Bladder microvascular endothelial cell (primary cell): ENCODE measurements around the gene CFAP77. TPM values are rescaled to one million over a fixed set of nuclear protein-coding genes. Genes with fewer than 3 reads are reported as not detected.

Experiments
- total RNA-seq: library from RNA; depleted of rRNA; stranded (reverse); fragments of >200 nt; gene quantifications from 2 replicates; pipeline ENCODE4 v1.2.3, GENCODE V29; 2014

CFAP77 gene
- not detected in 2 replicates for total RNA-seq

DNA sequence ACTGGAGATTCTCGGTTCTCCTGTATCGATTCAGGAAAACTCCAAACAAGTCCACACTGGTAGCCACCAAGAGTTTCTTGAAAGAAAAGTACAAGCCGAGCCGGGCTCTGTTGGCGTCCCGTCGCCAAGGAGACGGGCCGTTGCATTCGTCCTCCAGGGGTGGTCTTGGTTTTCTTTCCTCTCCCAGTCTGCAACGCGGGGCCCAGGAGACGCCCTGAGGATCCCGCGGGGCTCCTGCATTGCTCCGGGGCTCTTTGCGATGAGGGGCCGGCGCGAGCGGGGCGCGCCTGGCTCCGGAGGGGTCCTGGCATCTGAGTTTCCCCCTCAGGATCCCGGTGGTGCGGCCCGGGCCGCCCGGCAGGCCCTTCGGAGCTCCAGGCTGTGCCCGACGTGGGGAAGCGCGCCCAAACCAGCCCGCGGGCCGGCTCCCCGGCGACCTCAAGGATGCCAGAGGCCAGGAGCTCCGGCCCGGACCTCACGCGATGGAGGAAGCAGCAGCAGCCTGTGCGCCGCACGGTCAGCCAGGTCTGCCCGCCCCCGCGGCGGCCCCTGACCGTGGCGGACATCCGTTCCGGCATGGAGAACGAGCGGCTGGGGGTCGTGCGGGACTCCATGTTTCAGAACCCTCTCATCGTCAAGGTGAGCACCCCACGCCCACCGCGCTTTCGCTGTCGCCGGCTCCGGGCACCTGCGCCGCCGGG lies at the start of gene CFAP77:
TSS of gene CFAP77 (plus strand) at position 384 of the 701 bp plus-strand sequence. CDS start at position 445, 61 bp downstream.

DNA sequence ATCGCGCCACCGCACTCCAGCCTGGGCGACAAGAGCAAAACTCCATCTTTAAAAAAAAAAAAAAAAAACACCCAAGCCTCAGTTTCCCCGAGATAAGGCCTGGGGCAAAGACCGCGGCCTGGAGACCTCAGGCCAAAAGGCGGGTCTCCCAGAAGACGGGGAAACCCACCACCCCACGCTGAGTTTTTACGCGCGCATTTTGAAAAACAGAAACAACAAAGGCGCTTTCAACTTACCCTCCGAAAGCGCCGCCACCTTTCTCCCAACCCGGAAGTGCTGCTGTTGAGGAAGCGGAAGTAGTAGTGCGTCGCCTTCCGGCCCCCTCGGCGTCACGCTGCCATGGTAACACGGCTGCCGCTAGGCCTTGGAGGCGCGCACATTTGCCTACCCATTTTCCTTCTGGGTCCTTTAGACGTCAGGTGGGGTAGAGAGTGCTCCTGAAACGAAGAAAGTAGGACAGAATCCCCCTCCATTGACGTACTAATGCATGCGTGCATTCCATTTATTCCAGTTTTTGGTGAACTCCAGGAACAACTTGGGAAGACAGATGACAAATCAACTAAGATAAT lies 3.4 kb upstream of the CFAP77 start, which contains the start of gene TTF1:
TSS of gene TTF1 (minus strand) at position 287 of the 569 bp plus-strand sequence. CDS start 4,019 bp downstream, outside the sequence.

DNA sequence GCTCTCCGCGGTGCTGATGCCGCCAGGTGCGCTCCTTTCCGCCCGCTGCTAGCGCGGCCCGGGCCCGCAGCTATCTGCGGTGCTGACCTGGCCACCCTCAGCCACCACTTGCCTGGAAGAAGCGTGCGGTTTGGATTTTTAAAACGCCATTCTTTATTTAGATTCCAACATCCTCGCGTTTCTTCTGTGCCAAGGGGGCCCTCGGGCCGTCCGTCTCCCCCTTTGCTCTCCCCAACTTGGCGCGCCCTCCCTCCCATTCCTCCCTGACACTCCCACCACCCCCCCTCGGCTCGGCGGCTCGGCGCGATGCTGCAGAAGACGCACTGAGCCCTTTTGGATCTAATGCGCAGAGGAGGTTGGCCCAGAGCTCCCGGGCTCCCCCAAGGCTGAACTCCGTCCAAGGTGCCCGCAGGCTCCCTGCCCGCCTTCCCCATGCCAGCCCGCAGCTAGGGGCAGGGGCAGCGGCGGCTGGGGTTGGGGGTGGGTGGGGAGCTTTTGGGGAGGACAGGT lies 172.3 kb downstream of the CFAP77 start, which contains the start of gene BARHL1:
TSS of gene BARHL1 (plus strand) at position 331 of the 510 bp plus-strand sequence. CDS start 192 bp downstream, outside the sequence.

Other genes starting within 250 kb of the CFAP77 start
- under 0.01 TPM in 1 of 2 replicates, not detected in the other for gene NTNG2, start 248.2 kb upstream of the CFAP77 start, total RNA-seq
- gene SETX, start 55.2 kb upstream of the CFAP77 start, total RNA-seq = 58.4 and 98.1 TPM in 2 replicates
- 10.2 and 14.3 TPM in 2 replicates for gene TTF1, start 3.4 kb upstream of the CFAP77 start, total RNA-seq
- gene BARHL1, start 172.4 kb downstream of the CFAP77 start, total RNA-seq = not detected in 2 replicates